ENCODE data around the gene FOXI3.
A peak's percentile ranks its signal among the peaks of the same experiment; 100 is the strongest.

Gene FOXI3

DNA sequence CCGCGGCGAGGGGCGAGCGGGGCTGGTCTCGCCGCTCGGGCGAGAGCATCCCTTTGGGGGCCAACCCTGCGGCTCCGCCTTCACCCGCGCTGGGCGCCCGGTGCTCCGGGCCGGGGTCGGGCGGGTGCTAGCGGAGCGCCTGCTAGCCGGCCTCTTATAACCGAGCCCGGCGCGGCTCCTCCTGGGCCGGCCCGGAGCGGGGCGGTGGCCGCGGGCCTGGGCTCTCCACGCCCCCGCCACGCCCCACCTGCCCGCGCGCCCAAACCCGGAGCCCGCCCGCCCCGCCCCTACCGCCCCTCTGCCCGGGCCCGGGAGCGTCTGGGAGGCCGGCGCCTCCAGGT lies at the start of gene FOXI3:
TSS of gene FOXI3 (minus strand) at position 129 of the 341 bp plus-strand sequence. CDS start 158 bp downstream, outside the sequence.
- Mint-ChIP-seq H3K4me1 (ENCODE audit: low read depth) (peaks cover 5% of the 10 kb centered on the region), H3K4me3 (peak within 1 kb of the TSS; percentile 72), H3K27me3 (ENCODE audit: low read depth) (peaks cover 67% of the 10 kb centered on the region), H3K27ac (no peak within 1 kb of the TSS), H3K9me3 (no peaks in the 10 kb centered on the region), H3K36me3 (ENCODE audit: low read depth) (no peaks in the 10 kb centered on the region)

DNA sequence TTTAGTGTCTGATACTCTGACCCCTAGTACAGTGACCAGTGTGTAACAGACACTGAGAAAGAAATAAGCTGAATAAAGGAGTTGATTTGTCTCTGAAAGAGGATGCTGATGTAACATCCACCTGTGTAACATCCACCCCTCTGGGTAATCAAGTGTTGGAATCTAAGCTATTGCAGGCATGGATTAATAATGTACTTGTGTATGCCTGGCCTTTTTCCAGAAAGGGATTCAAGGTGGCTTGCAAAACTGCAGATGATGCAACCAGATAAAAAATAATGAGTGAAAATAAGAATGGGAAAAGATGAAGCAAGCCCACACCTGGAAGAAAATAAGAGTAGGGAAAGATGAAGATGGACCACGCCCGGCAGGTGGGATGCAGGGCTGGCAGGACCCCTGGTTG lies 48.2 kb upstream of the FOXI3 start:
- Mint-ChIP-seq H3K27ac (no peak overlapping the region), H3K27me3 (ENCODE audit: low read depth) (no peaks in the 10 kb centered on the region), H3K9me3 (no peaks in the 10 kb centered on the region), H3K4me1 (ENCODE audit: low read depth) (no peaks in the 10 kb centered on the region), H3K36me3 (ENCODE audit: low read depth) (no peaks in the 10 kb centered on the region), H3K4me3 (no peak overlapping the region)

DNA sequence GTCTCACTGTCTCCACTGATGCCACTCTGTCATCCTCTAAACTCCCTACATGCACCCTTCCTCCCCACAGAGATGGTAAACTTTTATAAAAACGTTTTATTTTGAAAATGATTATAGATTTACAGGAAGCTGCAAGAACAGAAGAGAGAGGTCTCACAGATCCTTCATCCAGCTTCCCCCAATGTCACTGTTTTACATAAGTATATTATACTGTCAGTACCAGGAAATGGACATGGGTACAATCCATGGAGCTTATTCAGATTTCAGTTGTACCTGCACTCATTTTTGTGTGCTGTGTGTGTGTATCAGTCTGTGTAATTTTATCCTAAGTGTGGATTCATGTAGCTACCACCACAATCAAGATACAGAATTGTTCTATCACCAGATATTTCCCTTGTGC lies 46.7 kb upstream of the FOXI3 start:
- H3K27ac Mint-ChIP-seq, result no peak overlapping the region
- no peaks in the 10 kb centered on the region for H3K9me3 Mint-ChIP-seq
- H3K4me3 Mint-ChIP-seq, result no peak overlapping the region
- peaks cover 8% of the 10 kb centered on the region for H3K27me3 Mint-ChIP-seq (ENCODE audit: low read depth)
- H3K36me3 Mint-ChIP-seq (ENCODE audit: low read depth), result no peaks in the 10 kb centered on the region
- no peaks in the 10 kb centered on the region for H3K4me1 Mint-ChIP-seq (ENCODE audit: low read depth)

DNA sequence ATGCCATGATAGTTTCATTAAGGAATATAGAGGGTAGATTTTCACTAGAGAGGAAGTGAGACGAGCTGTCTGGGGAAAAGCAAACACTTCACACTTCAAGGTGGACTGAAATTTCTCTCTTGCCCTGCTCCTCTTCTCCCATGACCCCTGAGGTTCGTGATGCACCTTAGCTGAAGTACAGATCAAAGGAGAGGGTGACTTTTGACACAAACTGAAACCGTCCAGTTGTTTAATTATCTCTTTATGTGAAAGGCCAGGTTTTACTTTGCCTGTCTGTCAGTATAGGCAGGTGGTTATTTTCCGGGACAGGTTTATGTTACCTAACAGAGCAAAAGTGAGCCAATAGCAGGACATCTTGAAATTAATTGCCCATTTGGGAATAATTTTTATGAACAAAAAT lies 41.0 kb upstream of the FOXI3 start:
- H3K4me1 Mint-ChIP-seq (ENCODE audit: low read depth), result no peaks in the 10 kb centered on the region
- H3K27ac Mint-ChIP-seq, result no peak overlapping the region
- H3K27me3 Mint-ChIP-seq (ENCODE audit: low read depth), result peaks cover 12% of the 10 kb centered on the region
- no peaks in the 10 kb centered on the region for H3K9me3 Mint-ChIP-seq
- H3K4me3 Mint-ChIP-seq, result no peak overlapping the region
- no peaks in the 10 kb centered on the region for H3K36me3 Mint-ChIP-seq (ENCODE audit: low read depth)

DNA sequence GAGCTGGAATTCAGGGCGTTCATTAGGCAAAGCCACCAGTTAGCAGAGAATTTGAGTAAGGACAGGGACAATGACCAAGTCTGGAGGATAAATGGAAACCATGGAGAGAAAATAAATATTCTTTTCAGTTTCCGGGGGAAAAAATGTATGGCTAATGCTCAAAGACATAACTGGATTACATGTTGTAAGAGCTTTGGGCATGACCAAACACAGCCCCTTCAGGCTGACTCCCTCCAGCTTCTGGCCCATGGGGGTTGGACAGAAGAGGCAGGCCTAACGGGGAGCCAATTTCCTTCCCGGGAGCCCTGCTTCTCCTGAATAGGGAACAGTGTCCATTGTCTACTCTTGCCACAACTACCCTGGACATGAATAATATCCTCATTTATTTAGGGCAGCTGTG lies 39.5 kb upstream of the FOXI3 start:
- H3K9me3 Mint-ChIP-seq, result no peaks in the 10 kb centered on the region
- no peak overlapping the region for H3K27ac Mint-ChIP-seq
- H3K27me3 Mint-ChIP-seq (ENCODE audit: low read depth), result peaks cover 12% of the 10 kb centered on the region
- H3K4me1 Mint-ChIP-seq (ENCODE audit: low read depth), result no peaks in the 10 kb centered on the region
- no peak overlapping the region for H3K4me3 Mint-ChIP-seq
- H3K36me3 Mint-ChIP-seq (ENCODE audit: low read depth), result no peaks in the 10 kb centered on the region

DNA sequence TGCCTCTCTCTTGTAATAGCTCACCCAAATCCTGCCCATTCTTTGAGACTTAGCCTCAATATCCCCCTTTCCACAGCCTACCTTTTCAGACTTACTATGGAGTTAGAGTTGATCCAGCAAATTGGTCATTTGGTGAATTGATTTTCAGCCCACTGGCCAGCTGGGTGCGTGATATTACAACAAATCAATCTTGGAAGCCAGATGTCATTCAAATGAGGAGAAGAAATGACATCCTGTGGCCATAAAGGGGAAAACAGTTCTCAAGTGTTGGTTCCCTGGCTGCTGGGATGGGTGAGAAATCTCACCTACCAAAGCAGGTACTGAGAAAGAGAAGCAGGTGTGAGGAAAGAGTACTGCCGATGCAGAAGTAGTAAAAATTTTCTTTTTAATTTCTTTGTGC lies 36.7 kb upstream of the FOXI3 start:
- no peak overlapping the region for H3K4me3 Mint-ChIP-seq
- H3K36me3 Mint-ChIP-seq (ENCODE audit: low read depth), result no peaks in the 10 kb centered on the region
- no peaks in the 10 kb centered on the region for H3K4me1 Mint-ChIP-seq (ENCODE audit: low read depth)
- H3K27ac Mint-ChIP-seq, result no peak overlapping the region
- H3K27me3 Mint-ChIP-seq (ENCODE audit: low read depth), result peaks cover 4% of the 10 kb centered on the region
- no peaks in the 10 kb centered on the region for H3K9me3 Mint-ChIP-seq

DNA sequence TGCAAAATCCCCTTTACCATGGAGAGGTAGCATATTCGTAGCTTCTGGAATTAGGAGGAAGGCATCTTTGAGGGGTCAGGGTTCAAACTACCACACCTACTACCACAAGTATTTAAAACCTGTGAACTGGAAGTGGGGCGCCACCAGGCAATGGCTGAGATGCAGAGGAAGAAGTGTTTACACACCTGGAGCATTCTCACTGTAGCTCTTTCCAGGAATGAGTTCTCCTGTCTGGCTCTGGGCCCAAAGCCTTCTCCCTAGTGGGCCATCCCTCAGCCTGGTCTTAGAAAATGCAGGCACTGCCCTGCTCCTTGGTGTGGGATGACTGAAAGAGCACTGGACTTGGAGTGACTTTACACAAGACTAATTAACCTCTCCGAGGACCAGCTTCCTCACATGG lies 30.7 kb upstream of the FOXI3 start:
- Mint-ChIP-seq H3K9me3 (no peaks in the 10 kb centered on the region), H3K27me3 (ENCODE audit: low read depth) (no peaks in the 10 kb centered on the region), H3K4me1 (ENCODE audit: low read depth) (no peaks in the 10 kb centered on the region), H3K36me3 (ENCODE audit: low read depth) (no peaks in the 10 kb centered on the region), H3K27ac (no peak overlapping the region), H3K4me3 (no peak overlapping the region)

DNA sequence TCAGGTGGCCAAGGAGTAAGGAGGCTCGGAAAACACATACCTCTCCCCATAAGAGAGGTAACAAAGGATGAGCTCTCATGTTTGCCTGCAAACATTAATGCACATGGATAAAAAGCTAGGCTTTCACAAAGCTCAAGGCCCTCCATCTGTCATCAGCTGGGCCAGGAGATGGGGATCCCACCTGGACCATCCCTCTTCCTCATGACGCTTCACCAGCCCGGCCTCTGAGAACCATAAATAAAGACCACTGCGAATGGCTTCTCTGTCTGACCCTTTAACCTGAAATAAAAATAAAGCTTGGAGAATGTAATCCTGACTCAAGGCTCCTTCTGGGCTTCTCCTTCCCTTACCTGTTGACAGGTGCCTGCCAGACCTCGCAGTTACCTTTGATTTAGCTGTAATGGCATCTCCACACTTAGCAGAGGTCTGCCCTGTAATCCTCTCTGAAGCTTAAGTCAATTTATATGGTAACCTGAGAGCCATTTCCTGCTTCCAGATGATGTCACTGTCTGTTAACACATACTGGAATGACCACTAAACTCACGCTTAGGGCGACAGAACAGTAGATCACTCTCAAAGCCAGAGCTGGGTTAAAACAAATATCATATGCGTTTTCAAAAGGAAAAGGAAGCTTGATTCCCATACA lies 29.3 kb upstream of the FOXI3 start:
- H3K4me1 Mint-ChIP-seq (ENCODE audit: low read depth), result no peaks in the 10 kb centered on the region
- H3K36me3 Mint-ChIP-seq (ENCODE audit: low read depth), result no peaks in the 10 kb centered on the region
- no peaks in the 10 kb centered on the region for H3K27me3 Mint-ChIP-seq (ENCODE audit: low read depth)
- no peak overlapping the region for H3K27ac Mint-ChIP-seq
- no peaks in the 10 kb centered on the region for H3K9me3 Mint-ChIP-seq
- H3K4me3 Mint-ChIP-seq, result no peak overlapping the region

DNA sequence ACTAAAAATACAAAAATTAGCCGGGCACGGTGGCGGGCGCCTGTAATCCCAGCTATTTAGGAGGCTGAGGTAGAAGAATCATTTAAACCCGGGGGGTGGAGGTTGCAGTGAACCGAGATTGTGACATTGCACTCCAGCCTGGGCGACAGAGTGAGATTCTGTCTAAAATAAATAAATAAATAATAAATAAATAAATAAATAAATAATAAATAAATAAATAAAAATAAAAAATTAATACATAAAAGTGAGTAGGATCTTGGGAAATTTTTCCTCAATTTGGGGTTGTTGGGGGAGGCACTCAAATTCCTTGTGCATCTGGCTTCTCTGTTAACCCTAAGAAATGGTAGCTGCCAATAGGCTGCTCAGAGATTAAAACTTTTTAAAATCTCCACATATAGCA lies 20.3 kb upstream of the FOXI3 start:
- Mint-ChIP-seq H3K9me3 (no peaks in the 10 kb centered on the region), H3K4me3 (no peak overlapping the region), H3K27ac (no peak overlapping the region), H3K4me1 (ENCODE audit: low read depth) (no peaks in the 10 kb centered on the region), H3K36me3 (ENCODE audit: low read depth) (no peaks in the 10 kb centered on the region), H3K27me3 (ENCODE audit: low read depth) (peaks cover 15% of the 10 kb centered on the region)

DNA sequence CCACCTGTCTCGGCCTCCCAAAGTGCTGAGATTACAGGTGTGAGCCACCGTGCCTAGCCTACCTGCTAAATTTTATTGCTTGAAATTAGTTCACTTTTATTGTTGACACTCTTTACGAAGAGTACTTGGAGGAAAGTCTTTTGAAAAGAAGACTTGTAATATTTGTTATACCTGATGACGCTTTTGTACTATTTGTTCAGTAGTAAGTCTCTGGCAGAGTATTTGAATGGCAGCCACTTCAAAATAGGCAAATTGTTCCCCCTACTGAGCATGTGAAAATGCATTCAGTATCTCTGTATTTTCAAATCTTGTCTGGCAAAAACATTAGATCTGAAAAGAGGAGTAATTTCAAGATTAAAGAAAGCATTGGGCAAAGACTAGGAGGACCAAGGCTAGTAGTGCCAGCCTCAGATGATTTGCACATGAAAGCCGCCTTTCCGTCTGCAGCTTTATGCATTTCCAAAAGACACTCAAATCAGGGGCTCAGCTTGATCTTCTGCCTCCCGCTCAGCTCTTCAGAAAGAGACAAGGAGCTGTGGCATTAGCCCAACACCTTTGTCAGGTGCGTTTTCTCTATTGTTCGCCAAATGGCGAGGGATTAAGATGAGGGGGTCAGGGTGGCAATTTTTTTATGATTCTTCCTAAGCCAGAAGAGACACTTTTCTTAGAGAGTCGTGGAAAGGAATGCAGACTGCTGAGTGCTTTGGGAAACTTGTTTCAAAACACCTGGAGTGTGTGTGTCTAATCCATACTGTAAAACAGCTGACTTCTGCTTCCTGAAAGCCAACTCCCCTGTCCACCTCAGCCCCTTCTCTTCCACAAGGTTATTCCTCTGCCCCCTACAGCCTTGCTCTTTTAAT lies 18.8 kb upstream of the FOXI3 start:
- Mint-ChIP-seq H3K27ac (no peak overlapping the region), H3K27me3 (ENCODE audit: low read depth) (peaks cover 15% of the 10 kb centered on the region), H3K9me3 (no peaks in the 10 kb centered on the region), H3K4me3 (no peak overlapping the region), H3K4me1 (ENCODE audit: low read depth) (no peaks in the 10 kb centered on the region), H3K36me3 (ENCODE audit: low read depth) (no peaks in the 10 kb centered on the region)

DNA sequence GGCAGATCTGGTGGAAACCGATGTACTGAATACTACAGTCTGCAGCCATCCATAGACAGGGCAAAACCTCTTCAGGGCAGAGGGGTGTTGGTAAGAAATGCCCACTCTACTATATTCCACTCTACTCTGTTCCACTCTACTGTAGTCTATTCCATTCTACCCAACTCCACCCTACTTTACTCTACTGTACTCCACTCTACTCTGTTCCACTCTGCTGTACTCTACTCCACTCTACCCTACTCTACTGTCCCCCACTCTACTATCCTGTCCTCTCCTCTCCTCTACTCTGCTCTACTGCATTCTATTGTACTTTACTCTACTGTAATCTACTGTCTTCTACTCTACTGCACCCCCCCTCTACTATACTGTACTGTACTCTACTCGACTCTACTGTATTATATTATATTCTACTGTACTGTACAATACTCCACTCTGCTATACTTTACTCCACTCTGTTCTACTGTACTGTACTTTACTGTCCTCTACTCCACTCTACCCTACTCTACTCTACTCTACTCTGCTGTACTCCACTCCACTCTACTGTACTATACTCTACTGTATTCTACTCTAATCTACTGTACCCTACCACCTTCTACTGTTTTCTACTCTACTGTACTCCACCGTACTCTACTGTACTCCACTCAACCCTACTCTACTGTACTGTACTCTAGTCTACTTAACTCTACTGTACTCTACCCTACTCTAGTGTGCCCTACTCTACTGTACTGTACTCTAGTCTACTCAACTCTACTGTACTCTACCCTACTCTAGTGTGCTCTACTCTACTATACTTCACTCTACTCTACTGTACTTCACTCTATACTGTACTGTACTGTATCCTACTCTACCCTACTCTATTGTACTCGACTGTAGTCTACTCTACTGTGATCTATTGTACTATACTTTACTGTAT lies 17.0 kb upstream of the FOXI3 start:
- Mint-ChIP-seq H3K9me3 (no peaks in the 10 kb centered on the region), H3K27ac (no peak overlapping the region), H3K4me1 (ENCODE audit: low read depth) (no peaks in the 10 kb centered on the region), H3K27me3 (ENCODE audit: low read depth) (peaks cover 8% of the 10 kb centered on the region), H3K4me3 (no peak overlapping the region), H3K36me3 (ENCODE audit: low read depth) (no peaks in the 10 kb centered on the region)

DNA sequence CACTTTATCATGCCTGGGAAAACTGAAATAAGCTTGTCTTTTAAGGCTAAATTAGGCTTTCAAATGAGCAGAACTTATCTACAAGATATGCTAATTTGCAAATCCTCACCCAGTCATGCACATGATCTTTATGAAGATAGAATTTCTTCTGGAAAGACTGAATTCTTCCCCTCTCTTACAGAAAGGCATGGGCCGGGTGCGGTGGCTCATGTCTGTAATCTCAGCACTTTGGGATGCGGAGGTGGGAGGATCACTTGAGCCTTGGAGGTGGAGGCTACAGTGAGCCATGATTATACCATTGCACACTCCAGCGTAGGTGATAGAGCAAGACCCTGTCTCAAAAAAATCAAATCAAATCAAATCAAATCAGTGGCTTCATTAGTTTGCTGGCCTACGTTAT lies 11.7 kb upstream of the FOXI3 start:
- H3K9me3 Mint-ChIP-seq, result no peaks in the 10 kb centered on the region
- no peaks in the 10 kb centered on the region for H3K36me3 Mint-ChIP-seq (ENCODE audit: low read depth)
- no peak overlapping the region for H3K27ac Mint-ChIP-seq
- peaks cover 3% of the 10 kb centered on the region for H3K27me3 Mint-ChIP-seq (ENCODE audit: low read depth)
- H3K4me1 Mint-ChIP-seq (ENCODE audit: low read depth), result no peaks in the 10 kb centered on the region
- H3K4me3 Mint-ChIP-seq, result no peak overlapping the region

DNA sequence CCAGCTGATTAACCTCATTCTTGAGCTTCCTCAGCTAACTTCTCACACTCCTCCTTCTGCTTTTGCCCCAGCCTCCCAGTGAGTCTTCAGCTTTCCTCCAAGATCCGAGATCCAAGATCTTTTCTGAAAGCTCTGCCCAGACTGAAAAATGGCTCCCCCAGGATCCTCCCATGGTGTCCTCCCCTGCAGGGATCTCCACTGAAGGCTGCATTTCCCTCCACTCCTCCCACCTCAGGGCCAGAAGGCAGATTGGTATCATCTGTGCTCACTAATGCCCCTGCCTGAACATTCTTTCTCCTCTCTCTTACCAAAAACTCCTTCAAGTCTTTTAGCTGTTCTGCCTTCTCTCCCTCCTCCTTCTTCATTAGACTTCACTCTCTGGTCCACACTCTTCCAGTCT lies 6.1 kb upstream of the FOXI3 start:
- H3K36me3 Mint-ChIP-seq (ENCODE audit: low read depth), result no peaks in the 10 kb centered on the region
- H3K4me3 Mint-ChIP-seq, result no peak overlapping the region
- H3K27me3 Mint-ChIP-seq (ENCODE audit: low read depth), result peaks cover 30% of the 10 kb centered on the region

DNA sequence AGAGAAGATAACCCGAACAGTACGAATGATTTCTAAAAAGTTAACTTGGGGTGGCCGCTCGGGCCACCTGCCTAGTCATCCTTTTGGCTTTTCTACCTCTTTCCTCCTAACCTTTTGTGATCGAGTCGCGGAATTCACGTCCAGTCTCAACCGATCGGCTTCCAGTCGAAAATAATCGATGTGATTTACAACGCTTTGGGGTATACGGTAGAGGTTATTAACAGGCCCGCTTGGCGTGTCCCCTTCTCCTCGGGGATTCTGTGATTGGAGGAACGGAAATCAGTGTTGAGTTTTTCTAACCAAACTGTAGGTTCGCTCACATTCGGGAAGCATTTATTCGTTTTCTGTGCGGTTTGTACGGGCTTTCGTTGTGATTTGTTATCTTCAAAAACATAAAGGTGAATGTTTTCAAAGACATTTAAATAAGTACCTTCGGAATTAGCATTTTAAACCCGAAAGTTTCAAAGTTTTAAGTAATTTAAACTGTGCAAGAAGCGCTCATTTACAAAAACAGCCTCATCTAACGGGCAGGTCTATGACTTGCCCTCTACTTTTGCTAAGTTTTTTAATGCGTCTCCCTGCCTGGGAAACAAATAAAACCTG lies 588 bp upstream of the FOXI3 start:
- H3K27me3 Mint-ChIP-seq (ENCODE audit: low read depth), result peaks cover 67% of the 10 kb centered on the region
- H3K4me3 Mint-ChIP-seq, result peak overlapping the region; percentile 72
- no peak overlapping the region for H3K27ac Mint-ChIP-seq
- peaks cover 5% of the 10 kb centered on the region for H3K4me1 Mint-ChIP-seq (ENCODE audit: low read depth)
- no peaks in the 10 kb centered on the region for H3K9me3 Mint-ChIP-seq
- H3K36me3 Mint-ChIP-seq (ENCODE audit: low read depth), result no peaks in the 10 kb centered on the region

More for the DNA sequence above, 6.1 kb upstream of the FOXI3 start:
- H3K9me3 Mint-ChIP-seq, result no peaks in the 10 kb centered on the region
- no peak overlapping the region for H3K27ac Mint-ChIP-seq
- no peaks in the 10 kb centered on the region for H3K4me1 Mint-ChIP-seq (ENCODE audit: low read depth)
